K562 (cell line): ENCODE results near the gene KCNG3. TPM values are rescaled to one million over a fixed set of nuclear protein-coding genes. Genes with fewer than 3 reads are reported as not detected.

Experiments used
- ATF1 ChIP-seq, 2 experiments: fragments of 450-650 bp in 1 of 2; IDR thresholded peaks; 2 replicates each; pipeline ENCODE4 v1.6.1; 2016; ENCODE audit warnings: missing compliant biosample characterization in 1 of 2, missing genetic modification characterization in 1 of 2
- BRD4 ChIP-seq: fragments of 200-600 bp; sonication (generic); IDR thresholded peaks from 2 replicates; pipeline ENCODE4 v1.6.1; 2017; ENCODE audit warnings: inconsistent platforms
- C11orf30 ChIP-seq: fragments of 450-650 bp; IDR thresholded peaks from 2 replicates; pipeline ENCODE4 v1.6.1; 2016; ENCODE audit warnings: low read depth, mild to moderate bottlenecking
- CCAR2 ChIP-seq: fragments of 200-400 bp; formaldehyde crosslinking; IDR thresholded peaks from 2 replicates; pipeline ENCODE4 v1.6.1; 2017; ENCODE audit warnings: mild to moderate bottlenecking, low read depth, low read length
- EHMT2 ChIP-seq: fragments of 450-650 bp; IDR thresholded peaks from 2 replicates; pipeline ENCODE4 v1.6.1; 2018; ENCODE audit warnings: antibody characterized with exemption
- FOSL1 ChIP-seq: fragments of 200-800 bp; sonication (Bioruptor generic); conservative IDR thresholded peaks from 2 replicates; pipeline ENCODE4 v1.6.1; 2016; ENCODE audit warnings: missing genetic modification characterization, missing compliant biosample characterization
- FOXJ2 ChIP-seq: fragments of 200-800 bp; sonication (Bioruptor generic); IDR thresholded peaks from 2 replicates; pipeline ENCODE4 v1.6.1; 2016; ENCODE audit warnings: missing genetic modification characterization, missing compliant biosample characterization
- MYNN ChIP-seq, 2 experiments: sonication (generic); formaldehyde crosslinking in 1 of 2; IDR thresholded peaks; 2 replicates each; pipeline versions ENCODE4 v1.5.0 to v1.6.1; 2016 to 2020; ENCODE audit warnings: antibody characterized with exemption in 1 of 2, missing genetic modification reagents in 1 of 2
- USF2 ChIP-seq: sonication (generic); formaldehyde crosslinking; IDR thresholded peaks from 2 replicates; pipeline ENCODE4 v1.5.0; 2020; ENCODE audit warnings: missing genetic modification reagents
- ZNF766 ChIP-seq: fragments of 200-800 bp; sonication (Bioruptor generic); conservative IDR thresholded peaks from 2 replicates; pipeline ENCODE4 v1.6.1; 2016; ENCODE audit warnings: missing genetic modification characterization, missing compliant biosample characterization
- polyA plus RNA-seq, 8 experiments: library from polyadenylated mRNA; depleted of rRNA in 4 of 8; stranded (reverse) in 5 of 8; unstranded in 3 of 8; fragments of >200 nt; fragmentation: Nextera tagmentation in 2 of 8; fragmentation: Illumina TruSeq in 1 of 8; extraction: Ambion mirVana in 2 of 8; extraction: Trizol in 1 of 8; gene quantifications; 2 replicates each; pipeline versions ENCODE4 v1.2.1 to v1.2.3, GENCODE V29; 2011 to 2014; ENCODE audit warnings: inconsistent platforms in 1 of 8, missing spikeins in 1 of 8
- total RNA-seq, 7 experiments: library from RNA; depleted of rRNA in 6 of 7; stranded (reverse); fragments of >200 nt in 6 of 7; fragmentation: Illumina TruSeq in 2 of 7; extraction: Trizol in 2 of 7; gene quantifications; 2 replicates each; pipeline versions ENCODE4 v1.2.1 to v1.2.3, GENCODE V29; 2011 to 2021; ENCODE audit warnings: low replicate concordance in 1 of 7
- TF ChIP-seq, protein P1 (sequence below), 2 experiments: fragments of 450-650 bp in 1 of 2; sonication (generic) in 1 of 2; formaldehyde crosslinking in 1 of 2; IDR thresholded peaks; 2 replicates each; pipeline versions ENCODE4 v1.7.1 to v1.9.0; 2016 to 2022; ENCODE audit warnings: inconsistent platforms in 1 of 2, mild to moderate bottlenecking in 1 of 2, missing genetic modification reagents in 1 of 2
- TF ChIP-seq, protein P2 (sequence below): fragments of 450-650 bp; IDR thresholded peaks from 2 replicates; pipeline ENCODE4 v1.6.1; 2016
- TF ChIP-seq, protein P3 (sequence below): fragments of 450-650 bp; IDR thresholded peaks from 2 replicates; pipeline ENCODE4 v1.6.1; 2014; ENCODE audit warnings: low read depth, mild to moderate bottlenecking, moderate library complexity, borderline replicate concordance

Gene KCNG3
- total and polyA plus RNA-seq, 9 of the 15 experiments (the other 6 are each of a cell fraction or from before 2014, with no cell fraction given): not detected

GRCh38 chr2:42464631-42465030 is 29.2 kb downstream of the KCNG3 start (continued):
- TF ChIP-seq, protein P1, sequence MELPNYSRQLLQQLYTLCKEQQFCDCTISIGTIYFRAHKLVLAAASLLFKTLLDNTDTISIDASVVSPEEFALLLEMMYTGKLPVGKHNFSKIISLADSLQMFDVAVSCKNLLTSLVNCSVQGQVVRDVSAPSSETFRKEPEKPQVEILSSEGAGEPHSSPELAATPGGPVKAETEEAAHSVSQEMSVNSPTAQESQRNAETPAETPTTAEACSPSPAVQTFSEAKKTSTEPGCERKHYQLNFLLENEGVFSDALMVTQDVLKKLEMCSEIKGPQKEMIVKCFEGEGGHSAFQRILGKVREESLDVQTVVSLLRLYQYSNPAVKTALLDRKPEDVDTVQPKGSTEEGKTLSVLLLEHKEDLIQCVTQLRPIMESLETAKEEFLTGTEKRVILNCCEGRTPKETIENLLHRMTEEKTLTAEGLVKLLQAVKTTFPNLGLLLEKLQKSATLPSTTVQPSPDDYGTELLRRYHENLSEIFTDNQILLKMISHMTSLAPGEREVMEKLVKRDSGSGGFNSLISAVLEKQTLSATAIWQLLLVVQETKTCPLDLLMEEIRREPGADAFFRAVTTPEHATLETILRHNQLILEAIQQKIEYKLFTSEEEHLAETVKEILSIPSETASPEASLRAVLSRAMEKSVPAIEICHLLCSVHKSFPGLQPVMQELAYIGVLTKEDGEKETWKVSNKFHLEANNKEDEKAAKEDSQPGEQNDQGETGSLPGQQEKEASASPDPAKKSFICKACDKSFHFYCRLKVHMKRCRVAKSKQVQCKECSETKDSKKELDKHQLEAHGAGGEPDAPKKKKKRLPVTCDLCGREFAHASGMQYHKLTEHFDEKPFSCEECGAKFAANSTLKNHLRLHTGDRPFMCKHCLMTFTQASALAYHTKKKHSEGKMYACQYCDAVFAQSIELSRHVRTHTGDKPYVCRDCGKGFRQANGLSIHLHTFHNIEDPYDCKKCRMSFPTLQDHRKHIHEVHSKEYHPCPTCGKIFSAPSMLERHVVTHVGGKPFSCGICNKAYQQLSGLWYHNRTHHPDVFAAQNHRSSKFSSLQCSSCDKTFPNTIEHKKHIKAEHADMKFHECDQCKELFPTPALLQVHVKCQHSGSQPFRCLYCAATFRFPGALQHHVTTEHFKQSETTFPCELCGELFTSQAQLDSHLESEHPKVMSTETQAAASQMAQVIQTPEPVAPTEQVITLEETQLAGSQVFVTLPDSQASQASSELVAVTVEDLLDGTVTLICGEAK (IDR thresholded peaks at IDR 0.05): no peak
- TF ChIP-seq, protein P1 (CRISPR knock-in tag; IDR thresholded peaks at IDR 0.05): no peak
- TF ChIP-seq CCAR2 (no peak), FOSL1 (no peak), MYNN (IDR thresholded peaks at IDR 0.05) (peak; percentile 32; the same call in 1 of the 2 replicates), MYNN (CRISPR knock-in tag; IDR thresholded peaks at IDR 0.05) (no peak), FOXJ2 (tag) (no peak), C11orf30 (0 out of 2 replicates have a peak, but pooled peaks have one; percentile 10), USF2 (no peak), ZNF766 (no peak; the same call in 1 of the 2 replicates), EHMT2 (peak; percentile 82), ATF1 (CRISPR knock-in tag; IDR thresholded peaks at IDR 0.05) (no peak), ATF1 (tag; IDR thresholded peaks at IDR 0.05) (peak; percentile 73), BRD4 (no peak)
- TF ChIP-seq, protein P2, sequence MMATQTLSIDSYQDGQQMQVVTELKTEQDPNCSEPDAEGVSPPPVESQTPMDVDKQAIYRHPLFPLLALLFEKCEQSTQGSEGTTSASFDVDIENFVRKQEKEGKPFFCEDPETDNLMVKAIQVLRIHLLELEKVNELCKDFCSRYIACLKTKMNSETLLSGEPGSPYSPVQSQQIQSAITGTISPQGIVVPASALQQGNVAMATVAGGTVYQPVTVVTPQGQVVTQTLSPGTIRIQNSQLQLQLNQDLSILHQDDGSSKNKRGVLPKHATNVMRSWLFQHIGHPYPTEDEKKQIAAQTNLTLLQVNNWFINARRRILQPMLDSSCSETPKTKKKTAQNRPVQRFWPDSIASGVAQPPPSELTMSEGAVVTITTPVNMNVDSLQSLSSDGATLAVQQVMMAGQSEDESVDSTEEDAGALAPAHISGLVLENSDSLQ: peak; percentile 86
- TF ChIP-seq, protein P3, sequence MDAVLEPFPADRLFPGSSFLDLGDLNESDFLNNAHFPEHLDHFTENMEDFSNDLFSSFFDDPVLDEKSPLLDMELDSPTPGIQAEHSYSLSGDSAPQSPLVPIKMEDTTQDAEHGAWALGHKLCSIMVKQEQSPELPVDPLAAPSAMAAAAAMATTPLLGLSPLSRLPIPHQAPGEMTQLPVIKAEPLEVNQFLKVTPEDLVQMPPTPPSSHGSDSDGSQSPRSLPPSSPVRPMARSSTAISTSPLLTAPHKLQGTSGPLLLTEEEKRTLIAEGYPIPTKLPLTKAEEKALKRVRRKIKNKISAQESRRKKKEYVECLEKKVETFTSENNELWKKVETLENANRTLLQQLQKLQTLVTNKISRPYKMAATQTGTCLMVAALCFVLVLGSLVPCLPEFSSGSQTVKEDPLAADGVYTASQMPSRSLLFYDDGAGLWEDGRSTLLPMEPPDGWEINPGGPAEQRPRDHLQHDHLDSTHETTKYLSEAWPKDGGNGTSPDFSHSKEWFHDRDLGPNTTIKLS: no peak
